NCI-H82 (cell line): Measurements from ENCODE around the gene RPL4.
"Not testable (repeated sequence)": the region's sequence is repeated elsewhere in the genome, so short reads cannot be mapped to it uniquely, and the experiment has no call there.

Experiments used
- DNase-seq: peaks from one replicate; lab custom pipeline; 2025; lab: John Stamatoyannopoulos, UW

Gene RPL4

GRCh38 chr15:66491846-66492245 is 12.8 kb downstream of the RPL4 start:
- DNase-seq = no peak

GRCh38 chr15:66489179-66489791 is 15.4 kb downstream of the RPL4 start:
- no peak for DNase-seq

- DNase-seq = no peak
Measured at GRCh38 chr15:66488525-66488924, 16.1 kb downstream of the RPL4 start.

- no peak for DNase-seq
Measured at GRCh38 chr15:66486887-66487286, 17.8 kb downstream of the RPL4 start.

GRCh38 chr15:66484539-66485112 is 20.0 kb downstream of the RPL4 start:
- no peak for DNase-seq

- no peak for DNase-seq
Measured at GRCh38 chr15:66483131-66483566, 21.5 kb downstream of the RPL4 start.

GRCh38 chr15:66482539-66482938 is 22.1 kb downstream of the RPL4 start:
- DNase-seq = no peak

- DNase-seq = no peak
Measured at GRCh38 chr15:66481107-66481856, 23.4 kb downstream of the RPL4 start.

GRCh38 chr15:66480267-66480666 is 24.4 kb downstream of the RPL4 start:
- no peak for DNase-seq

GRCh38 chr15:66477011-66477410 is 27.6 kb downstream of the RPL4 start:
- DNase-seq = no peak

GRCh38 chr15:66476535-66476934 is 28.1 kb downstream of the RPL4 start:
- no peak for DNase-seq

- no peak for DNase-seq
Measured at GRCh38 chr15:66474963-66475362, 29.7 kb downstream of the RPL4 start.

- DNase-seq = no peak
Measured at GRCh38 chr15:66474135-66474534, 30.5 kb downstream of the RPL4 start.

- DNase-seq = no peak
Measured at GRCh38 chr15:66472176-66472999, 32.3 kb downstream of the RPL4 start.

- DNase-seq = not testable (repeated sequence)
Measured at GRCh38 chr15:66470825-66471224, 33.8 kb downstream of the RPL4 start.

- DNase-seq = not testable (repeated sequence)
Measured at GRCh38 chr15:66467162-66468040, 37.3 kb downstream of the RPL4 start.

GRCh38 chr15:66465294-66465693 is 39.4 kb downstream of the RPL4 start:
- DNase-seq = not testable (repeated sequence)

- DNase-seq = no peak
Measured at GRCh38 chr15:66462627-66463026, 42.0 kb downstream of the RPL4 start.

GRCh38 chr15:66461917-66462316 is 42.7 kb downstream of the RPL4 start:
- DNase-seq = no peak

- not testable (repeated sequence) for DNase-seq
Measured at GRCh38 chr15:66461294-66461693, 43.4 kb downstream of the RPL4 start.
